ENCODE results near the gene CDH6. TPM values are rescaled to one million over a fixed set of nuclear protein-coding genes. Genes with fewer than 3 reads are reported as not detected.

The CDH6 gene
- total RNA-seq, 1 donor from 2014 or later: 178 TPM

DNA sequence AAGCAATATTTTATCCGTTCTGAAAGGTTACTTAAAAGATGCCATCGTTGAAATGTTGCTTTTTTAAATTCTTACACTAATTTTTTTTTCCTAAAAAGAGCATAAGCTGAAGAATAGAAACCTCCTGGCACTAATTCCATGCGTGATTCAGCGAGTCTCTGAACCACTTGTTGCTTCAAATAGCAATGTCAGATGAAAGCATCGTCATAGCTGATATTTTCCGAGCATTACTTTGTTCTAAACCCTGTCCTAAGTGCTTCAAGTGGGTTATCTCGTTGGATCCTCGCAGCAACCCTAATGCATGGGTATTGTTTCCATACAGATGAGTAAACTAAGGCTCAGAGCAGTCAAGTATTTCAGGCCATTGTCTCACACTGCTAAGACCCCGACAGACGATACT, 79.7 kb downstream of the CDH6 start:
- H3K4me1 Mint-ChIP-seq (ENCODE audit: low read depth, unreplicated experiment): peaks cover 11% of the 10 kb centered on the region
- H3K36me3 Mint-ChIP-seq (ENCODE audit: unreplicated experiment): no peaks in the 10 kb centered on the region
- H3K27ac Mint-ChIP-seq (ENCODE audit: unreplicated experiment): no peak overlapping the region
- DNase-seq: no peak
- H3K9me3 Mint-ChIP-seq (ENCODE audit: unreplicated experiment): no peaks in the 10 kb centered on the region
- no peak overlapping the region for H3K4me3 Mint-ChIP-seq (ENCODE audit: unreplicated experiment)
- H3K27me3 Mint-ChIP-seq (ENCODE audit: unreplicated experiment): peaks cover 3% of the 10 kb centered on the region
- TF ChIP-seq, protein P1, sequence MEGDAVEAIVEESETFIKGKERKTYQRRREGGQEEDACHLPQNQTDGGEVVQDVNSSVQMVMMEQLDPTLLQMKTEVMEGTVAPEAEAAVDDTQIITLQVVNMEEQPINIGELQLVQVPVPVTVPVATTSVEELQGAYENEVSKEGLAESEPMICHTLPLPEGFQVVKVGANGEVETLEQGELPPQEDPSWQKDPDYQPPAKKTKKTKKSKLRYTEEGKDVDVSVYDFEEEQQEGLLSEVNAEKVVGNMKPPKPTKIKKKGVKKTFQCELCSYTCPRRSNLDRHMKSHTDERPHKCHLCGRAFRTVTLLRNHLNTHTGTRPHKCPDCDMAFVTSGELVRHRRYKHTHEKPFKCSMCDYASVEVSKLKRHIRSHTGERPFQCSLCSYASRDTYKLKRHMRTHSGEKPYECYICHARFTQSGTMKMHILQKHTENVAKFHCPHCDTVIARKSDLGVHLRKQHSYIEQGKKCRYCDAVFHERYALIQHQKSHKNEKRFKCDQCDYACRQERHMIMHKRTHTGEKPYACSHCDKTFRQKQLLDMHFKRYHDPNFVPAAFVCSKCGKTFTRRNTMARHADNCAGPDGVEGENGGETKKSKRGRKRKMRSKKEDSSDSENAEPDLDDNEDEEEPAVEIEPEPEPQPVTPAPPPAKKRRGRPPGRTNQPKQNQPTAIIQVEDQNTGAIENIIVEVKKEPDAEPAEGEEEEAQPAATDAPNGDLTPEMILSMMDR (IDR thresholded peaks at IDR 0.05; ENCODE audit: partially characterized antibody, unreplicated experiment): no peak

DNA sequence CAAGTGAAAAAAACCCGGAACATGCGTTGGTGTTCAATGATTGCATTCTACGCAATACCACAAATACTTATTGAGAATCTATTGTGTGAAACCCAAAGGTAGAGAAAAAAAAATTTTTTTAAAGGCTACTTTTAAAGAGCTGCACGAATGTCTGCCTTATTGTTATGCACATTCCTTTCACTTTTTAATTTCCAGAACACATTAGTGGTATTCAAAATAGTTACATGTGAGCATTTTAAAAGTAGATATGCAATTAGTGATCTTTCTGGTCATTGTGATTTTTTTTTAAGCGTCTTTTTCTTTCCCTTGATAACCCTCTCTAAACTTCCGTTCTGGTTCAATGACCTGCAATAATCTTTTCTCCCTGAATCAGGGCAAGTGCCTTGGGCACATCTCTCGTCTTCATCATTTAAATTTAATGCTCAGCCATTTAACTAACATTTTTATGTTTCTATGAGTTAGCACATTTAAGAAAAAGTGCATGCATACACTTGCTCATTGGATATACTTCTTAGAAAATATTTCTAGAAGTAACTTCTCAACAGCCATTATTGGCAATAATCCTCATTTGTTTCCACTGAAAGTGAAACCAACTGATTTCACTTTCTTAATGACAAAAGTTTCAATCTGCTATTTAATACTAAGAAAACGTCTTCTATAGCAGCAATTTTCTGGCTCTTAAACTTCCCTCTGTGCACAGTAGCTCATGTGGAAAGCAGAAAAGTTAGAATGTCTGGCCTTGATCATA, 80.3 kb downstream of the CDH6 start:
- no peak overlapping the region for H3K4me3 Mint-ChIP-seq (ENCODE audit: unreplicated experiment)
- TF ChIP-seq, protein P1 (IDR thresholded peaks at IDR 0.05; ENCODE audit: partially characterized antibody, unreplicated experiment): no peak
- peaks cover 3% of the 10 kb centered on the region for H3K27me3 Mint-ChIP-seq (ENCODE audit: unreplicated experiment)
- no peak for DNase-seq
- no peaks in the 10 kb centered on the region for H3K36me3 Mint-ChIP-seq (ENCODE audit: unreplicated experiment)
- no peaks in the 10 kb centered on the region for H3K9me3 Mint-ChIP-seq (ENCODE audit: unreplicated experiment)
- H3K4me1 Mint-ChIP-seq (ENCODE audit: low read depth, unreplicated experiment): peaks cover 8% of the 10 kb centered on the region
- no peak overlapping the region for H3K27ac Mint-ChIP-seq (ENCODE audit: unreplicated experiment)

DNA sequence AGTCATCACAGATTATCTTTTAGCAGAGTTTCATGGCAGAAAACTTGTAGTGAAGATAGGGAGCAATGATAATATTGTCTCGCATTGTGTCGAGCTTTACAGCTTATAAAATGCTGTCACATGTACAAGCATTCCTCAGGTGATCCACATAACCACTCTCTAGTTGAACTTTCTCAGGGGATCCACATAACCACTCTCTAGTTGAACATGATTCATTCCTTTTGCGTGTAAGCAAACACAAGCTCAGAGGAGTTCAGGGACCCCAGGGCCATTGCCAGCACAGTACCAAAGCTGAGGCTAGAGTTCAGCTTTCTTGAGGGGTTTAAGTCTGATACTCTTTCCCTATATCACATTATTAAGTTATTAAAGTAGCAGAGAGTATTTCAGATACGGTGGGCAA, 86.7 kb downstream of the CDH6 start:
- H3K27me3 Mint-ChIP-seq (ENCODE audit: unreplicated experiment): no peaks in the 10 kb centered on the region
- no peaks in the 10 kb centered on the region for H3K4me1 Mint-ChIP-seq (ENCODE audit: low read depth, unreplicated experiment)
- no peak overlapping the region for H3K27ac Mint-ChIP-seq (ENCODE audit: unreplicated experiment)
- peaks cover 6% of the 10 kb centered on the region for H3K36me3 Mint-ChIP-seq (ENCODE audit: unreplicated experiment)
- DNase-seq: no peak
- H3K9me3 Mint-ChIP-seq (ENCODE audit: unreplicated experiment): peaks cover 6% of the 10 kb centered on the region
- TF ChIP-seq, protein P1 (IDR thresholded peaks at IDR 0.05; ENCODE audit: partially characterized antibody, unreplicated experiment): no peak
- H3K4me3 Mint-ChIP-seq (ENCODE audit: unreplicated experiment): no peak overlapping the region

DNA sequence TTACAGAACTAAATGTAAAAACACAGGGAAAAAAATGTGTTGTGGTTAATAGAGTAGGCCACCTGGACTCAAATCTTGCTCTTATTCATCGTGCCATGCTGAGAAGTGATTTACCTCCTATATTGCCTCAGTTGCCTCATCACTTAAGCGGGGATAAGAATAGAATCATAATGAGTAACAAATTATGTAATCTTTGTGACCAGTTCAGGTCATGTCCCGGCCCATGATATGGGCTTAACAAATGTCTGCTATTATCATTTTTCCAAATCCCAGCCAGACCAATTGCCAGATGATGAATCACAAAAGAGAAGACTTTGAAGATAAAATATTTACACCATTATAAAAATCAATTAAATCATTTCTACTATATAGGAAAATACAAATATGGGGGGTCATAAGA, 89.8 kb downstream of the CDH6 start:
- no peak for DNase-seq
- Mint-ChIP-seq H3K4me1 (ENCODE audit: low read depth, unreplicated experiment) (peaks cover 2% of the 10 kb centered on the region), H3K9me3 (ENCODE audit: unreplicated experiment) (peaks cover 9% of the 10 kb centered on the region), H3K36me3 (ENCODE audit: unreplicated experiment) (peaks cover 6% of the 10 kb centered on the region), H3K27me3 (ENCODE audit: unreplicated experiment) (peaks cover 6% of the 10 kb centered on the region), H3K27ac (ENCODE audit: unreplicated experiment) (no peak overlapping the region), H3K4me3 (ENCODE audit: unreplicated experiment) (no peak overlapping the region)
- TF ChIP-seq, protein P1 (IDR thresholded peaks at IDR 0.05; ENCODE audit: partially characterized antibody, unreplicated experiment): no peak

DNA sequence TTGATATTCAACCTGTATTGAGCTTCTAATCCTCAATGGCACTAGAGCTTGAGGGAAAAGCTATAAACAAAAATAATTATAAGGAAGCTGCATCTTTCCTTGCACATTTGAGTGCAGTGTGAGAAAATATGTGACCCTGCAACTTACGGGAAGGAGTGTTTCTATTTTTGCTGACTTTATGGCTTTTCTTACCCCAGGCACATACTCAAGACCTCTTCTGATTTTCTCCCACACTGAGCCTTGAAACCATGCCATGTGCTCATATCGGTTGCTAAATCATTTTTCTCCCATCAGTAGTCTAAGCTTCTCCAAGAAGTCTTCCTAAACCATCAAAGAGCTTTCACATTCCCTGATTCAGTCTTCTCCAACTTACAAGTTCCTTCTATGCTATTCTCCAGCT, 91.5 kb downstream of the CDH6 start:
- H3K4me1 Mint-ChIP-seq (ENCODE audit: low read depth, unreplicated experiment): peaks cover 2% of the 10 kb centered on the region

More for the DNA sequence above, 91.5 kb downstream of the CDH6 start:
- Mint-ChIP-seq H3K27me3 (ENCODE audit: unreplicated experiment) (peaks cover 6% of the 10 kb centered on the region), H3K4me3 (ENCODE audit: unreplicated experiment) (no peak overlapping the region), H3K27ac (ENCODE audit: unreplicated experiment) (no peak overlapping the region), H3K9me3 (ENCODE audit: unreplicated experiment) (peaks cover 9% of the 10 kb centered on the region), H3K36me3 (ENCODE audit: unreplicated experiment) (peaks cover 6% of the 10 kb centered on the region)
- TF ChIP-seq, protein P1 (IDR thresholded peaks at IDR 0.05; ENCODE audit: partially characterized antibody, unreplicated experiment): no peak
- no peak for DNase-seq
